Tibial nerve (tissue), 4 donors: Measurements from ENCODE around the gene TNPO3.

Experiments
- CTCF ChIP-seq, 5 experiments: fragments of 200-600 bp in 3 of 5; fragments of 450-650 bp in 2 of 5; sonication (generic) in 3 of 5; IDR thresholded peaks; one replicate each; pipeline ENCODE4 v1.5.1; 2016 to 2019; ENCODE audit warnings: antibody characterized with exemption in 5 of 5, mild to moderate bottlenecking in 3 of 5, moderate library complexity in 2 of 5
- EP300 ChIP-seq, 2 donors: sonication (generic); formaldehyde crosslinking; IDR thresholded peaks; one replicate each; pipeline ENCODE4 v1.6.1; 2017; ENCODE audit warnings: antibody characterized with exemption in 2 of 2, mild to moderate bottlenecking in 1 of 2
- POLR2A ChIP-seq, 2 donors: fragments of 450-650 bp; IDR thresholded peaks; one replicate each; pipeline ENCODE4 v1.6.1; 2017; ENCODE audit warnings: antibody characterized with exemption in 2 of 2, mild to moderate bottlenecking in 2 of 2, moderate library complexity in 2 of 2

- TF ChIP-seq CTCF (IDR thresholded peaks at IDR 0.05) (no peak), EP300 (IDR thresholded peaks at IDR 0.05) (no peak), POLR2A (IDR thresholded peaks at IDR 0.05) (no peak)
Measured at GRCh38 chr7:128920913-128921582, 133.9 kb downstream of the TNPO3 start.
